ENCODE data around the gene ARAP1. TPM values are rescaled to one million over a fixed set of nuclear protein-coding genes. Genes with fewer than 3 reads are reported as not detected.

ARAP1 gene
- total and polyA plus RNA-seq, 7 donors, result 31.9 to 135 (median 61.5) TPM

DNA sequence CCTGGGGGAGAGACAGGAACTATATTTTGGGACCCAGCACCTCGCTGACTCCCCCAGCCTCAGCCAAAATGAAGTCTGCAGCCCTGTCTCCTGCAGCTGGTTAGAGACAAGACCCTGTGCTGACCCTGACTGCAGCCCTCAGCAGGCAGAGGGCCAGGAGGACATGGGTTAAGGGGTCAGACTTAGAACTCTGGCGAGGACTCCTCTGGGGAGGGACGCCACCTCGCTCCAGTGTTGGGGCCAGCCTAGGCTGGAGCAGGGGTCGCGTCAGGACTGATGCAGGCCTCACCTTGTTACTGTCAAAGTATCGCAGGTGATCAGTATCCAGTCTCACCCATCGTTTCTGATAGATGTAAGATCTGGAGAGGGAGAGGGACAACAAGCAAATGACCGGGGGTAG is 41.1 kb downstream of the ARAP1 start:
- no peak for DNase-seq
- intact Hi-C loops (cut with DNase I), result no loop called here
- no peaks in the 10 kb centered on the region for H3K27me3 ChIP-seq
- no peak for TF ChIP-seq POLR2AphosphoS5 (IDR thresholded peaks at IDR 0.05)
- WGBS, 2 donors, result 95 to 96% methylated on average over 9 of the region's 9 CpGs
- no peak overlapping the region for H3K4me3 ChIP-seq
- no peak overlapping the region for H3K27ac ChIP-seq
- H3K36me3 ChIP-seq, result peaks cover 25 to 61% (median 44%) of the 10 kb centered on the region in 4 donors
- peaks cover 0 to 14% (median 7%) of the 10 kb centered on the region in 4 donors for H3K4me1 ChIP-seq
- H3K9me3 ChIP-seq, result no peaks in the 10 kb centered on the region

DNA sequence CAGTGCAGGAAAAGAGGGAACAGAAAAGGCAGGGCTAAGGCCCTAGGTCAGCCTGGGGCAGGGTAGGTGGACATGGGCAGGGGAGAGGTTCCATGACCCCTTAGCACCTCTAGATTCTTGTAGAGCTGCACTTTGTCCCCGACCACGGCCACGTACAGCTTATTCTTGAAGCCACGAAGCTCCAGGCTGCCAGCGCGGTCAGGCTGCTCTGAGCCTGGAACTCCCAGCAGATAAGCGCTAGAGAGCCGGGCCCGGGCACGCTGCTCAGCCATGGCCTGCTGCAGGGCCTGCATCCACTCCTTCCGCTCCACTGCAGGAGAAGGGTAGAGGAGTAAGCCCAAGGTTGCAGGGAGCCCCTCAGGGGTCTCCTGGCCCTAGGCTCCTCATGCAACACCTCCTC is 41.9 kb downstream of the ARAP1 start:
- H3K9me3 ChIP-seq, result no peaks in the 10 kb centered on the region
- 92 to 96% methylated on average over 11 of the region's 11 CpGs for WGBS, 2 donors
- H3K27ac ChIP-seq, result no peak overlapping the region
- H3K4me3 ChIP-seq, result no peak overlapping the region
- DNase-seq, result no peak
- H3K36me3 ChIP-seq, result peaks cover 25 to 70% (median 48%) of the 10 kb centered on the region in 4 donors
- TF ChIP-seq EP300 (IDR thresholded peaks at IDR 0.05) (no peak), POLR2A (IDR thresholded peaks at IDR 0.05) (no peak), POLR2AphosphoS5 (IDR thresholded peaks at IDR 0.05) (no peak)
- TF ChIP-seq, protein P1, sequence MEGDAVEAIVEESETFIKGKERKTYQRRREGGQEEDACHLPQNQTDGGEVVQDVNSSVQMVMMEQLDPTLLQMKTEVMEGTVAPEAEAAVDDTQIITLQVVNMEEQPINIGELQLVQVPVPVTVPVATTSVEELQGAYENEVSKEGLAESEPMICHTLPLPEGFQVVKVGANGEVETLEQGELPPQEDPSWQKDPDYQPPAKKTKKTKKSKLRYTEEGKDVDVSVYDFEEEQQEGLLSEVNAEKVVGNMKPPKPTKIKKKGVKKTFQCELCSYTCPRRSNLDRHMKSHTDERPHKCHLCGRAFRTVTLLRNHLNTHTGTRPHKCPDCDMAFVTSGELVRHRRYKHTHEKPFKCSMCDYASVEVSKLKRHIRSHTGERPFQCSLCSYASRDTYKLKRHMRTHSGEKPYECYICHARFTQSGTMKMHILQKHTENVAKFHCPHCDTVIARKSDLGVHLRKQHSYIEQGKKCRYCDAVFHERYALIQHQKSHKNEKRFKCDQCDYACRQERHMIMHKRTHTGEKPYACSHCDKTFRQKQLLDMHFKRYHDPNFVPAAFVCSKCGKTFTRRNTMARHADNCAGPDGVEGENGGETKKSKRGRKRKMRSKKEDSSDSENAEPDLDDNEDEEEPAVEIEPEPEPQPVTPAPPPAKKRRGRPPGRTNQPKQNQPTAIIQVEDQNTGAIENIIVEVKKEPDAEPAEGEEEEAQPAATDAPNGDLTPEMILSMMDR (IDR thresholded peaks at IDR 0.05), result no peak
- H3K27me3 ChIP-seq, result no peaks in the 10 kb centered on the region
- H3K4me1 ChIP-seq, result peaks cover 0 to 14% (median 7%) of the 10 kb centered on the region in 4 donors
- intact Hi-C loops (cut with DNase I), result no loop called here

DNA sequence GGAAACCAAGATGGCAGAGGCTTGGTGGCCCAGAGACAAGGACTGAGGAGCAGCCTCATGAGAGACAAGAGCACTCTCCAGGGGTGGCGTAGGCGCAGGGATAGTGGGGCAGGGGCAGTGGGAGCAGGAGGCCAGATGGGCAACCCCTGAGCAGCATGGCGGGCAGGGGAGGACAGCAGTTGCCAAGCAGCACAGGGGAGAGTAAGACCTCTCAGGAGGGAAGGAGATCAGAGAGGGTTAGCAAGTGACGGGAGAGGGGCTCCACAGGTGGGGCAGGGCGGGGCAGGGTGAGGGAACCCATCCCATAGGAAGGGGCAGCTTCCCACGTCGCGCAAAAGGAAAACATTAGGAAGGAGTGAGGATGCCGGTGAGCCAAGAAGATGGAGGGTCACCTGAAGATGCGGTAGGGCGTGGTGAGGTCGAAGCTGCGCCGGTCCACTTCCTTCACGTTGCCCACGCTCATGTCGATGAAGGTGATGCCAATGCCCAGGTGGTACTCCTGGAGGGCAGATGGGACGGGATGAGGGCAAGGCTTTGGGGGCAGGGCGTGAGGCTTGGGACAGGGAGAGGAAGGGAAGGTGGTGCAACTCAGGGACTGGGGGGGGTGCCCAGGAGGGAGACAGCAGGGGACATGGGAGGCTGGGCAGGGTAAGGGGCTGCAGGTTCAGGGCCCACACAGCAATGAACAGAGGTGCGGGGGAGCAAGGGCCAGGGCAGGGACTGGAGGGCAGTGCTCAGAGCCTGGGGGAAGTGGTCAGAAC is 42.5 kb downstream of the ARAP1 start:
- Histone ChIP-seq H3K27ac (no peak overlapping the region), H3K4me3 (no peak overlapping the region), H3K27me3 (no peaks in the 10 kb centered on the region), H3K36me3 (peaks cover 25 to 74% (median 48%) of the 10 kb centered on the region in 4 donors), H3K4me1 (peaks cover 0 to 14% (median 7%) of the 10 kb centered on the region in 4 donors), H3K9me3 (no peaks in the 10 kb centered on the region)
- TF ChIP-seq POLR2A (IDR thresholded peaks at IDR 0.05) (no peak), POLR2AphosphoS5 (IDR thresholded peaks at IDR 0.05) (no peak), EP300 (IDR thresholded peaks at IDR 0.05) (no peak)
- TF ChIP-seq, protein P1 (IDR thresholded peaks at IDR 0.05), result no peak
- 96 to 97% methylated on average over 20 of the region's 20 CpGs for WGBS, 2 donors
- DNase-seq, result no peak
- intact Hi-C loops (cut with DNase I), result no loop called here

DNA sequence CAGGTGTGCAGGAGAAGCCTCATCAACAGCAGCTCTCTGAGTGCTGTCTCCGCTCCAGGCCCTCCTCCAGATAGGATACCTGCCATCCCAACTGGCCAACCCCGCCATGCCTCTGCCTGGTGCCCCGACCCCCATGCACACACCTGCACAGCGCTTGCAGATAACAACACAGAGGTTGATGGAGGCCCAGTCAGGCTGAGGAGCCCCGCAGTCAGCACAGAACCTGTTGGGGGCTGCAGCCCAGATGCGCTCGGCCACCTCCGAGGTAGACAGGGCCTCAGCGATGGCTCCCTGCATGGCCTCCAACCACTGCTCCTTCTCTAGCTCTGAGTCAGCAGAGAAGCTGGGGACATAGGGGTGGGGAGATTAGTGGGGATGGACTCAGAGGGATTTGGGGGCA is 45.2 kb downstream of the ARAP1 start:
- H3K9me3 ChIP-seq, result no peaks in the 10 kb centered on the region
- peaks cover 0 to 27% (median 19%) of the 10 kb centered on the region in 4 donors for H3K4me1 ChIP-seq
- H3K27me3 ChIP-seq, result no peaks in the 10 kb centered on the region
- H3K36me3 ChIP-seq, result peaks cover 25 to 79% (median 49%) of the 10 kb centered on the region in 4 donors
- H3K27ac ChIP-seq, result no peak overlapping the region
- H3K4me3 ChIP-seq, result no peak overlapping the region
- intact Hi-C loops (cut with DNase I), result no loop called here
- no peak for DNase-seq
- TF ChIP-seq POLR2A (IDR thresholded peaks at IDR 0.05), result no peak
- TF ChIP-seq POLR2AphosphoS5 (IDR thresholded peaks at IDR 0.05), result no peak
- TF ChIP-seq, protein P1 (IDR thresholded peaks at IDR 0.05), result no peak
- no peak for TF ChIP-seq EP300 (IDR thresholded peaks at IDR 0.05)
- WGBS, 2 donors, result 97% methylated on average over 9 of the region's 9 CpGs

DNA sequence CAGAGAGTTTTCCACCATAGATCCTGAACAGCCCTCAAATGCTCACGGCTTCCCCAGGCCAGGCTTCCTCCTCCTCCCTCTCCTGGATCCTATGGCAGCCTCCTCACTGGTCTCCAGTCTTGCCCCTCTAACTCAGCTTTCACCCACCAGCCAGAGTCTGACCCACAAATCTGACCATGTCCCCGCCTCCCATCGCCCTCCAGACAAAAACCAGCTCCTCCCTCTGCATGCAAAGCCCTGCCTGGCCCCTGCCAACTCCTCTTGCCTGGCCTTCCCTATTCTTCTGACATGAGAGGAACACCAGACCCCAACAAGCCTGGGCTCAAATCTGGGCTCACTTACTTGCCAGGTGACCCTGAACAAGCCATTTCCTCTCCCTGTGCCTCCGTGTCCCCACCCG is 45.6 kb downstream of the ARAP1 start:
- WGBS, 2 donors, result 88 to 94% methylated on average over 5 of the region's 5 CpGs
- Histone ChIP-seq H3K4me3 (no peak overlapping the region), H3K9me3 (no peaks in the 10 kb centered on the region), H3K27me3 (no peaks in the 10 kb centered on the region), H3K4me1 (peaks cover 0 to 27% (median 19%) of the 10 kb centered on the region in 4 donors), H3K36me3 (peaks cover 25 to 79% (median 49%) of the 10 kb centered on the region in 4 donors), H3K27ac (no peak overlapping the region)
- TF ChIP-seq EP300 (IDR thresholded peaks at IDR 0.05) (no peak), POLR2A (IDR thresholded peaks at IDR 0.05) (no peak), POLR2AphosphoS5 (IDR thresholded peaks at IDR 0.05) (no peak)
- TF ChIP-seq, protein P1 (IDR thresholded peaks at IDR 0.05), result no peak
- intact Hi-C loops (cut with DNase I), result no loop called here
- DNase-seq, result no peak

All from sigmoid colon (tissue), 7 donors.